HCT116 (cell line): ENCODE results near the gene SLC38A2. TPM values are rescaled to one million over a fixed set of nuclear protein-coding genes. Genes with fewer than 3 reads are reported as not detected.

ENCODE experiments used
- ATAC-seq: fragments of 200-7000 bp; cut with Tn5 transposase; 2 replicates; pipeline ENCODE4 v1.9.1; 2020; ENCODE audit warnings: mild to moderate bottlenecking, moderate library complexity
- BruUV-seq: library from RNA; stranded (reverse); fragments of 400-500 nt; replicated peaks from 2 replicates; lab custom pipeline; 2021; lab: Mats Ljungman, UMichigan
- CTCF ChIA-PET: fragments of 300-600 bp; sonication (Branson Sonifier 250); formaldehyde crosslinking; loops from one replicate; lab custom pipeline; 2021; ENCODE audit warnings: antibody characterized with exemption; lab: Charles Lee
- POLR2A ChIA-PET: fragments of 300-600, 350-600 bp; sonication (Branson Sonifier 250); formaldehyde crosslinking; loops from one replicate; lab custom pipeline; 2021; ENCODE audit warnings: antibody characterized with exemption; lab: Charles Lee
- RAD21 ChIA-PET, 2 experiments: fragments of 300-600 bp; sonication (Branson Sonifier 250); formaldehyde crosslinking; loops; one replicate each; lab custom pipeline; 2023; ENCODE audit warnings: low total read pairs in 2 of 2; ENCODE audit not compliant: uncharacterized antibody in 2 of 2, unreplicated experiment in 2 of 2, low non-redundant PET in 1 of 2; lab: Charles Lee
- DNase-seq: peaks from one replicate; pipeline ENCODE4 v3.0.0-alpha.2; 2010; ENCODE audit warnings: low read depth, low spot score
- H2AFZ ChIP-seq: fragments of 200-600 bp; shearing (Covaris generic), sonication (generic); 2 replicates; pipeline ENCODE4 v1.6.1; 2017; ENCODE audit warnings: low read depth, mixed run types, mixed read lengths, antibody characterized with exemption, low read length; ENCODE audit not compliant: poor library complexity, severe bottlenecking
- H3K27ac ChIP-seq: 2 replicates; pipeline ENCODE4 v1.5.1; 2012; ENCODE audit warnings: low read depth, low read length
- H3K27me3 ChIP-seq: fragments of 200-600 bp; sonication (generic); 2 replicates; pipeline ENCODE4 v1.6.1; 2016; ENCODE audit warnings: mixed run types, low read length, mixed read lengths; ENCODE audit not compliant: insufficient read depth
- H3K36me3 ChIP-seq, 2 experiments: fragments of 200-500 bp in 1 of 2; fragments of 200-600 bp in 1 of 2; sonication (Bioruptor generic) in 1 of 2; sonication (generic) in 1 of 2; 2 replicates each; pipeline versions ENCODE4 v1.5.1 to v1.6.1; 2014 to 2016; ENCODE audit warnings: low read length in 2 of 2, inconsistent platforms in 1 of 2, mixed read lengths in 1 of 2, mixed run types in 1 of 2; ENCODE audit not compliant: insufficient read depth in 2 of 2, control insufficient read depth in 1 of 2
- H3K4me1 ChIP-seq, 2 experiments: fragments of 200-600 bp in 1 of 2; sonication (generic) in 1 of 2; 2 replicates each; pipeline versions ENCODE4 v1.5.1 to v1.6.1; 2012 to 2017; ENCODE audit warnings: low read length in 2 of 2, inconsistent platforms in 1 of 2, mild to moderate bottlenecking in 1 of 2, mixed read lengths in 1 of 2, mixed run types in 1 of 2, moderate library complexity in 1 of 2; ENCODE audit not compliant: insufficient read depth in 2 of 2, control insufficient read depth in 1 of 2
- H3K4me2 ChIP-seq: fragments of 200-600 bp; sonication (generic); 2 replicates; pipeline ENCODE4 v1.6.1; 2017; ENCODE audit warnings: mixed run types, low read length, mixed read lengths
- H3K4me3 ChIP-seq, 2 experiments: fragments of 200-600 bp in 1 of 2; sonication (generic) in 1 of 2; replicated peaks in 1 of 2; 2 replicates each; pipeline ENCODE4 v1.5.1; 2011 to 2016; ENCODE audit warnings: low read length in 2 of 2, control low read depth in 1 of 2, low read depth in 1 of 2, mild to moderate bottlenecking in 1 of 2, mixed read lengths in 1 of 2, mixed run types in 1 of 2
- H3K79me2 ChIP-seq: fragments of 200-600 bp; sonication (generic); 2 replicates; pipeline ENCODE4 v1.6.1; 2017; ENCODE audit warnings: mild to moderate bottlenecking, mixed run types, low read length, moderate library complexity, mixed read lengths; ENCODE audit not compliant: insufficient read depth
- H3K9ac ChIP-seq: fragments of 200-600 bp; sonication (generic); 2 replicates; pipeline ENCODE4 v1.6.1; 2016; ENCODE audit warnings: low read length, mixed read lengths
- H3K9me2 ChIP-seq: fragments of 200-600 bp; sonication (generic), shearing (Covaris generic); 2 replicates; pipeline ENCODE4 v1.6.1; 2017; ENCODE audit warnings: mixed run types, mild to moderate bottlenecking, moderate library complexity; ENCODE audit not compliant: insufficient read depth
- H3K9me3 ChIP-seq, 2 experiments: fragments of 200-500 bp in 1 of 2; fragments of 200-600 bp in 1 of 2; sonication (Bioruptor generic) in 1 of 2; sonication (generic) in 1 of 2; 2 replicates each; pipeline ENCODE4 v1.6.1; 2014 to 2017; ENCODE audit warnings: low read length in 2 of 2, mixed read lengths in 2 of 2, inconsistent platforms in 1 of 2, low read depth in 1 of 2, mild to moderate bottlenecking in 1 of 2, mixed run types in 1 of 2, moderate library complexity in 1 of 2; ENCODE audit not compliant: control insufficient read depth in 1 of 2, insufficient read depth in 1 of 2
- H4K20me1 ChIP-seq: fragments of 200-600 bp; sonication (generic), shearing (Covaris generic); 2 replicates; pipeline ENCODE4 v1.6.1; 2017; ENCODE audit warnings: mixed run types, mild to moderate bottlenecking, moderate library complexity; ENCODE audit not compliant: insufficient read depth
- CEBPB ChIP-seq: IDR thresholded peaks from 2 replicates; pipeline ENCODE4 v1.6.1; 2012; ENCODE audit warnings: low read depth
- JUND ChIP-seq: IDR thresholded peaks from 2 replicates; pipeline ENCODE4 v1.6.1; 2012
- MAX ChIP-seq: IDR thresholded peaks from 2 replicates; pipeline ENCODE4 v1.6.1; 2012
- POLR2AphosphoS5 ChIP-seq: IDR thresholded peaks from 2 replicates; pipeline ENCODE4 v1.6.1; 2011; ENCODE audit warnings: mild to moderate bottlenecking, low read depth, low read length, moderate library complexity
- SIN3A ChIP-seq: IDR thresholded peaks from 2 replicates; pipeline ENCODE4 v1.6.1; 2012; ENCODE audit warnings: low read depth
- SRF ChIP-seq: IDR thresholded peaks from 2 replicates; pipeline ENCODE4 v1.6.1; 2012; ENCODE audit warnings: low read depth
- YY1 ChIP-seq: IDR thresholded peaks from 2 replicates; pipeline ENCODE4 v1.6.1; 2011; ENCODE audit warnings: low read length, low read depth, moderate library complexity, mild to moderate bottlenecking; ENCODE audit not compliant: insufficient replicate concordance; ENCODE audit errors: extremely low read depth
- intact Hi-C: fragments of 100-400 bp; cut with micrococcal nuclease; formaldehyde crosslinking; loops from 2 replicates; pipeline ENCODE4 v1.10.0; 2022
- total RNA-seq: library from RNA; stranded (reverse); gene quantifications from one replicate; pipeline ENCODE4 v1.2.1, GENCODE V29; 2021; ENCODE audit not compliant: unreplicated experiment

The SLC38A2 gene
- total RNA-seq, 1 experiment from 2014 or later = 1,049 TPM

- H3K4me2 ChIP-seq = peak overlapping the region; percentile 96
- no peak for DNase-seq
- no peak for ATAC-seq
- ChIA-PET POLR2A (interaction anchor here (1.1 to 7.6 kb wide), 5 partner anchors 11 to 378 kb away, joined by 3 to 82 read pairs (median 6); partner anchors contain the start of gene SCAF11), RAD21 (no interaction called here), CTCF (no interaction called here)
- H3K4me1 ChIP-seq = peaks cover 32 to 67% of the 10 kb centered on the region in 2 experiments
- H3K27ac ChIP-seq = peak overlapping the region; percentile 95; the same call in 1 of the 2 replicates
- no peaks in the 10 kb centered on the region for H3K27me3 ChIP-seq
- no TSS peak for BruUV-seq
- H3K9me2 ChIP-seq = no peaks in the 10 kb centered on the region
- TF ChIP-seq SIN3A (0 out of 2 replicates have a peak, but pooled peaks have one; percentile 4), MAX (no peak), SRF (0 out of 2 replicates have a peak, but pooled peaks have one; percentile 19), CEBPB (no peak)
- peaks cover 89% of the 10 kb centered on the region for H3K79me2 ChIP-seq
- H2AFZ ChIP-seq = no peak overlapping the region
- peaks cover 69% of the 10 kb centered on the region for H4K20me1 ChIP-seq
- no peak overlapping the region for H3K4me3 ChIP-seq
- H3K36me3 ChIP-seq = peaks cover 70 to 74% of the 10 kb centered on the region in 2 experiments
- no peaks in the 10 kb centered on the region for H3K9me3 ChIP-seq
- intact Hi-C loops = loop anchor here (5.0 kb wide), 1 partner anchor 84 kb away; no protein-coding TSS in a partner anchor
- H3K9ac ChIP-seq = 0 out of 2 replicates have a peak overlapping the region, but pooled peaks have one; percentile 91
These were observed 3.9 kb downstream of the SLC38A2 start for GRCh38 chr12:46368684-46369083.

DNA sequence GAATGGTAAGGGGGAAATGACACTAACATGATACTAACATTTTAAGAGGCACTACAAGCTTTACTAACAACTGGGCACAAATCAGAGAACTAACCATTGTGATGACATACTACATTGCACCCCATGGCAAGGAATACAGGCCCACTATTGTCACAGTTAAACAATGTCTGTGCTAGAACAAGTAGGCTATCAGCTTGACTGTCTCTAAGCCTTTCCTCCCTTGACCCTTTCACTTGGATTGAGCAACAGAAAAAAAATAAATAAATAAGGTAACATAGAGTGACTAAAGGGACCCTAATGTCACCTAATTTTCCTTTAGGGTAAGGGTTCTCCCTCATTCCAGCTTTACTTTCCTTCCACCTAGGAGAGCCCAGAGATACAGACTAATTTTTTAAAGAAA, 4.4 kb downstream of the SLC38A2 start:
- H3K27me3 ChIP-seq = no peaks in the 10 kb centered on the region
- RAD21 ChIA-PET = no interaction called here
- H3K9me3 ChIP-seq = no peaks in the 10 kb centered on the region
- peaks cover 75% of the 10 kb centered on the region for H4K20me1 ChIP-seq
- no peak overlapping the region; the same call in 1 of the 2 replicates for H3K4me2 ChIP-seq
- no TSS peak for BruUV-seq
- H3K79me2 ChIP-seq = peaks cover 94% of the 10 kb centered on the region
- H3K4me3 ChIP-seq = no peak overlapping the region
- peak overlapping the region; percentile 95; the same call in 1 of the 2 replicates for H3K27ac ChIP-seq
- no peak for DNase-seq
- H3K9me2 ChIP-seq = no peaks in the 10 kb centered on the region
- POLR2A ChIA-PET = interaction anchor here (1.0 to 7.6 kb wide), 10 partner anchors 8 to 377 kb away, joined by 3 to 82 read pairs (median 5); partner anchors contain the start of gene SCAF11
- ATAC-seq = no peak
- intact Hi-C loops = loop anchor here (5.0 kb wide), 1 partner anchor 84 kb away; no protein-coding TSS in a partner anchor
- peaks cover 32 to 62% of the 10 kb centered on the region in 2 experiments for H3K4me1 ChIP-seq
- CTCF ChIA-PET = no interaction called here
- peaks cover 76 to 79% of the 10 kb centered on the region in 2 experiments for H3K36me3 ChIP-seq
- no peak overlapping the region for H3K9ac ChIP-seq
- no peak overlapping the region for H2AFZ ChIP-seq
- 0 out of 2 replicates have a peak, but pooled peaks have one; percentile 8 for TF ChIP-seq JUND
- peak; percentile 65; the same call in 1 of the 2 replicates for TF ChIP-seq POLR2AphosphoS5
- no peak for TF ChIP-seq YY1
